ENCODE measurements around the gene EXOC8. TPM values are rescaled to one million over a fixed set of nuclear protein-coding genes. Genes with fewer than 3 reads are reported as not detected.

The EXOC8 gene
- total and polyA plus RNA-seq, 2 of the 8 experiments (the other 6 are each of a cell fraction or from before 2014, with no cell fraction given), result 2.0 to 9.8 TPM

GRCh38 chr1:231337472-231338269, at the start of gene EXOC8 (continued):
- TF ChIP-seq RXRA (IDR thresholded peaks at IDR 0.05; ENCODE audit: insufficient read depth, low read depth, low read length) (no peak), TAF7 (optimal IDR thresholded peaks at IDR 0.05; ENCODE audit: borderline replicate concordance, low read depth, low read length) (peak; percentile 88), POLR2A (IDR thresholded peaks at IDR 0.05; ENCODE audit: control extremely low read depth in 1 of 2, low read depth in 2 of 2, low read length in 2 of 2) (peak in 1 of 2 experiments; percentile 66; a peak in 2 of 3 replicates), CEBPB (IDR thresholded peaks at IDR 0.05; ENCODE audit: low read depth, low read length) (peak; percentile 4; the same call in 1 of the 2 replicates), TAF1 (IDR thresholded peaks at IDR 0.05; ENCODE audit: low read depth, low read length) (peak; percentile 88), TBP (IDR thresholded peaks at IDR 0.05; ENCODE audit: low read depth, low read length) (peak; percentile 64), SIX5 (IDR thresholded peaks at IDR 0.05; ENCODE audit: low read depth, low read length) (no peak), CHD7 (IDR thresholded peaks at IDR 0.05; ENCODE audit: insufficient replicate concordance, low read length) (no peak), BCL11A (IDR thresholded peaks at IDR 0.05; ENCODE audit: low read depth in 2 of 2, low read length in 2 of 2) (no peak), SAP30 (IDR thresholded peaks at IDR 0.05; ENCODE audit: insufficient read depth, insufficient replicate concordance, low read length) (peak; percentile 91), PHF8 (conservative IDR thresholded peaks at IDR 0.05; ENCODE audit: low read depth, low read length) (peak; percentile 68)
